GM12891 (cell line): ENCODE measurements around the gene ENTR1. TPM values are rescaled to one million over a fixed set of nuclear protein-coding genes. Genes with fewer than 3 reads are reported as not detected.

Experiments used
- DNase-seq: peaks from one replicate; pipeline ENCODE4 v3.0.0; 2011; ENCODE audit warnings: low spot score; ENCODE audit not compliant: insufficient read length
- FAIRE-seq: peaks from 2 replicates; lab custom pipeline; 2011; peaks lifted over from hg19 to GRCh38; lab: Jason Lieb, UNC
- PAX5 ChIP-seq: IDR thresholded peaks from 2 replicates; pipeline ENCODE4 v1.6.1; 2011; ENCODE audit warnings: low read length, moderate library complexity, mild to moderate bottlenecking; ENCODE audit not compliant: insufficient read depth, severe bottlenecking
- POLR2A ChIP-seq: IDR thresholded peaks from 2 replicates; pipeline ENCODE4 v1.6.1; 2011; ENCODE audit warnings: low read depth, low read length, control low read depth
- POLR2AphosphoS5 ChIP-seq: IDR thresholded peaks from 2 replicates; pipeline ENCODE4 v1.6.1; 2011; ENCODE audit warnings: low read depth, low read length, control low read depth
- POU2F2 ChIP-seq: IDR thresholded peaks from 2 replicates; pipeline ENCODE4 v1.6.1; 2011; ENCODE audit warnings: low read depth, mild to moderate bottlenecking, control low read depth, low read length, moderate library complexity
- SPI1 ChIP-seq: IDR thresholded peaks from 2 replicates; pipeline ENCODE4 v1.6.1; 2011; ENCODE audit warnings: low read depth, low read length, control low read depth
- TAF1 ChIP-seq: IDR thresholded peaks from 2 replicates; pipeline ENCODE4 v1.6.1; 2011; ENCODE audit warnings: low read depth, low read length, control low read depth
- polyA plus RNA-seq: library from polyadenylated mRNA; unstranded; fragments of >200 nt; gene quantifications from one replicate; pipeline ENCODE4 v1.2.1, GENCODE V29; 2012; ENCODE audit warnings: low read depth, missing spikeins, inconsistent platforms; ENCODE audit not compliant: missing spikeins

The ENTR1 gene
- polyA plus RNA-seq = 33.7 TPM

- DNase-seq (peak; percentile 99), FAIRE-seq (peak; percentile 99)
Observed at GRCh38 chr9:136410500-136411287, at the start of gene ENTR1, which contains the start of gene PMPCA. Gene ENTR1 (minus strand): TSS chr9:136410614. CDS start chr9:136410397, 217 bp downstream. Gene PMPCA (plus strand): TSS chr9:136410658. CDS start chr9:136410669, 11 bp downstream.

GRCh38 chr9:136459425-136459824, 49.0 kb upstream of the ENTR1 start:
- TF ChIP-seq TAF1 = no peak
- no peak for TF ChIP-seq POU2F2
- no peak for TF ChIP-seq POLR2A
- no peak for TF ChIP-seq POLR2AphosphoS5
- no peak for TF ChIP-seq SPI1
- TF ChIP-seq PAX5 = no peak
- DNase-seq (no peak), FAIRE-seq (no peak)

More at GRCh38 chr9:136410500-136411287, at the start of gene ENTR1, which contains the start of gene PMPCA:
- TF ChIP-seq POU2F2 = peak; percentile 49; the same call in 1 of the 2 replicates
- peak; percentile 68 for TF ChIP-seq SPI1
- TF ChIP-seq PAX5 = peak; percentile 43
- peak; percentile 95 for TF ChIP-seq POLR2AphosphoS5
- TF ChIP-seq POLR2A = peak; percentile 94
- peak; percentile 98 for TF ChIP-seq TAF1

GRCh38 chr9:136457326-136457725, 46.9 kb upstream of the ENTR1 start:
- DNase-seq (no peak), FAIRE-seq (no peak)
- TF ChIP-seq TAF1 (no peak), SPI1 (no peak), PAX5 (no peak)

GRCh38 chr9:136456258-136456657, 45.8 kb upstream of the ENTR1 start:
- TF ChIP-seq SPI1 (no peak), TAF1 (no peak), POLR2A (no peak), POLR2AphosphoS5 (no peak), PAX5 (no peak), POU2F2 (no peak)
- FAIRE-seq (no peak), DNase-seq (no peak)

- TF ChIP-seq POLR2A (0 out of 2 replicates have a peak, but pooled peaks have one; percentile 10), PAX5 (no peak)
- no peak for FAIRE-seq
- DNase-seq = no peak
Observed at GRCh38 chr9:136455043-136456002, 44.9 kb upstream of the ENTR1 start.

- no peak for TF ChIP-seq PAX5
- TF ChIP-seq POU2F2 = no peak
- TF ChIP-seq SPI1 = no peak
- no peak for TF ChIP-seq TAF1
- TF ChIP-seq POLR2A = no peak
- no peak for TF ChIP-seq POLR2AphosphoS5
- DNase-seq (no peak), FAIRE-seq (no peak)
Observed at GRCh38 chr9:136454026-136454796, 43.8 kb upstream of the ENTR1 start.

- no peak for TF ChIP-seq PAX5
- peak; percentile 53; the same call in 1 of the 2 replicates for TF ChIP-seq POLR2AphosphoS5
- TF ChIP-seq POLR2A = no peak
- FAIRE-seq (no peak), DNase-seq (no peak)
Observed at GRCh38 chr9:136453326-136453725, 42.9 kb upstream of the ENTR1 start.

GRCh38 chr9:136451221-136451877, 40.9 kb upstream of the ENTR1 start:
- FAIRE-seq (no peak), DNase-seq (no peak)
- no peak for TF ChIP-seq POU2F2
- no peak for TF ChIP-seq POLR2A
- TF ChIP-seq TAF1 = no peak
- TF ChIP-seq SPI1 = no peak
- no peak for TF ChIP-seq PAX5
- no peak for TF ChIP-seq POLR2AphosphoS5
